Measurements from ENCODE around the gene KCMF1. TPM values are rescaled to one million over a fixed set of nuclear protein-coding genes. Genes with fewer than 3 reads are reported as not detected.

KCMF1 gene
- polyA plus RNA-seq, 1 donor (not counting 4 experiments of a cell fraction or from before 2014, with no cell fraction given), result 111 TPM

- Histone ChIP-seq H3K4me1 (ENCODE audit: control insufficient read depth, extremely low read depth, insufficient read depth, low read length) (peaks cover 5% of the 10 kb centered on the region), H4K20me1 (ENCODE audit: control insufficient read depth, extremely low read depth, insufficient read depth, low read length) (no peaks in the 10 kb centered on the region), H3K27ac (ENCODE audit: control insufficient read depth, insufficient read depth, low read length) (no peak overlapping the region), H3K9me1 (ENCODE audit: control insufficient read depth, extremely low read depth, insufficient read depth, low read length) (no peaks in the 10 kb centered on the region), H3K9me3 (ENCODE audit: control insufficient read depth, low read depth, low read length) (no peaks in the 10 kb centered on the region), H2AFZ (ENCODE audit: control insufficient read depth, low read length) (no peak overlapping the region), H3K79me2 (ENCODE audit: control insufficient read depth, insufficient read depth, low read length) (no peaks in the 10 kb centered on the region), H3K4me3 (ENCODE audit: control insufficient read depth in 2 of 3, extremely low read depth in 1 of 3, insufficient read depth in 2 of 3, low read depth in 1 of 3, low read length in 3 of 3) (no peak overlapping the region), H3K4me2 (ENCODE audit: control insufficient read depth, extremely low read depth, insufficient read depth, low read depth, low read length) (no peak overlapping the region), H3K36me3 (ENCODE audit: control insufficient read depth in 2 of 2, extremely low read depth in 1 of 2, insufficient read depth in 2 of 2, low read length in 2 of 2) (no peaks in the 10 kb centered on the region), H3K9ac (ENCODE audit: control insufficient read depth, extremely low read depth, insufficient read depth, low read length) (no peak overlapping the region), H3K27me3 (ENCODE audit: control insufficient read depth, extremely low read depth, insufficient read depth, low read length) (no peaks in the 10 kb centered on the region)
- no peak for DNase-seq (ENCODE audit: low read depth, low spot score)
- TF ChIP-seq EZH2 (IDR thresholded peaks at IDR 0.05; ENCODE audit: low read length) (no peak), CTCF (optimal IDR thresholded peaks at IDR 0.05 in 1 of 3, IDR thresholded peaks at IDR 0.05 in 1 of 3, conservative IDR thresholded peaks at IDR 0.05 in 1 of 3; ENCODE audit: extremely low read depth in 1 of 3, insufficient read depth in 2 of 3, low read length in 3 of 3) (no peak)
- dilution Hi-C loops (cut with MboI; ENCODE audit: extremely low pct_ligation_motif_present, low sequenced_read_pairs), result no loop called here
- FAIRE-seq, result no peak
These were observed 39.6 kb upstream of the KCMF1 start for GRCh38 chr2:84931384-84931821.

- dilution Hi-C loops (cut with MboI; ENCODE audit: extremely low pct_ligation_motif_present, low sequenced_read_pairs), result no loop called here
- H3K4me2 ChIP-seq (ENCODE audit: control insufficient read depth, extremely low read depth, insufficient read depth, low read depth, low read length), result no peak overlapping the region
- DNase-seq (ENCODE audit: low read depth, low spot score) (no peak), FAIRE-seq (no peak)
- no peaks in the 10 kb centered on the region for H4K20me1 ChIP-seq (ENCODE audit: control insufficient read depth, extremely low read depth, insufficient read depth, low read length)
- TF ChIP-seq CTCF (optimal IDR thresholded peaks at IDR 0.05 in 1 of 3, IDR thresholded peaks at IDR 0.05 in 1 of 3, conservative IDR thresholded peaks at IDR 0.05 in 1 of 3; ENCODE audit: extremely low read depth in 1 of 3, insufficient read depth in 2 of 3, low read length in 3 of 3), result no peak
- no peak for TF ChIP-seq EZH2 (IDR thresholded peaks at IDR 0.05; ENCODE audit: low read length)
- no peaks in the 10 kb centered on the region for H3K27me3 ChIP-seq (ENCODE audit: control insufficient read depth, extremely low read depth, insufficient read depth, low read length)
- H3K36me3 ChIP-seq (ENCODE audit: control insufficient read depth in 2 of 2, extremely low read depth in 1 of 2, insufficient read depth in 2 of 2, low read length in 2 of 2), result no peaks in the 10 kb centered on the region
- H3K4me1 ChIP-seq (ENCODE audit: control insufficient read depth, extremely low read depth, insufficient read depth, low read length), result peaks cover 4% of the 10 kb centered on the region
- no peaks in the 10 kb centered on the region for H3K79me2 ChIP-seq (ENCODE audit: control insufficient read depth, insufficient read depth, low read length)
- no peak overlapping the region for H2AFZ ChIP-seq (ENCODE audit: control insufficient read depth, low read length)
- no peak overlapping the region for H3K9ac ChIP-seq (ENCODE audit: control insufficient read depth, extremely low read depth, insufficient read depth, low read length)
- no peaks in the 10 kb centered on the region for H3K9me1 ChIP-seq (ENCODE audit: control insufficient read depth, extremely low read depth, insufficient read depth, low read length)
- no peaks in the 10 kb centered on the region for H3K9me3 ChIP-seq (ENCODE audit: control insufficient read depth, low read depth, low read length)
- no peak overlapping the region for H3K27ac ChIP-seq (ENCODE audit: control insufficient read depth, insufficient read depth, low read length)
- no peak overlapping the region for H3K4me3 ChIP-seq (ENCODE audit: control insufficient read depth in 2 of 3, extremely low read depth in 1 of 3, insufficient read depth in 2 of 3, low read depth in 1 of 3, low read length in 3 of 3)
These were observed 32.6 kb upstream of the KCMF1 start for GRCh38 chr2:84938194-84938879.
